ENCODE data around the gene CDKN2D. TPM values are rescaled to one million over a fixed set of nuclear protein-coding genes. Genes with fewer than 3 reads are reported as not detected.

CDKN2D gene
- total RNA-seq, 1 experiment from 2014 or later: 3.3 TPM

DNA sequence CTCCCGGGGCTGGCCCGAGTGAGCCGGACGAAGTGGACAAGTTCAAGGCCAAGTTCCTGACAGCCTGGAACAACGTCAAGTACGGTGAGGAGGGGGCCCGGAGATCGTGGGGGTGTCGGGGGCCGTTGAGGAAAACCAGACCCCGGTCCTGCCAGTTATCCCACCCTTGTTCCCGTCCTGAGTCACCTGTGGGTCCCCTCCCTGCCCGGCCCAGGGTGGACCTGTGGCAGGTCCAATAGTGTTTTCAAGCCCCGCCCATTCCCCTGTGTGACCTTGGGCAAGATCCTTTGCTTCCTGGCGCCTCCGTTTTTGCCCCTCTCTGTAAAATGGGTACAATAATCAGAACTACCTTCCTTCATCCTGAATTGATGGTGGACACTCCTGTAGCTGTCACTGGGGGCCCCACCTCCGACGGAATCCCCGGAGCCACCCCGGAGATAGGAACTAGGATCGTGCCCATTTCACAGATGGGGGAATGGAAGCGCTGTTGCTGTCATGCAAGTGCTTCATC is 24.5 kb downstream of the CDKN2D start:
- Mint-ChIP-seq H3K36me3 (peaks cover 18% of the 10 kb centered on the region), H3K4me1 (peaks cover 4% of the 10 kb centered on the region; the same call in 1 of the 2 replicates), H3K4me3 (peak overlapping the region; percentile 83), H3K27me3 (ENCODE audit: low read depth) (peaks cover 2% of the 10 kb centered on the region; the same call in 1 of the 2 replicates), H3K9me3 (no peaks in the 10 kb centered on the region), H3K27ac (peak overlapping the region; percentile 65; the same call in 1 of the 2 replicates)
- DNase-seq (ENCODE audit: low spot score): no peak
- TF ChIP-seq GTF2I (CRISPR knock-in tag; conservative IDR thresholded peaks at IDR 0.05): peak; percentile 84; the same call in 1 of the 2 replicates
- TF ChIP-seq, protein P1, sequence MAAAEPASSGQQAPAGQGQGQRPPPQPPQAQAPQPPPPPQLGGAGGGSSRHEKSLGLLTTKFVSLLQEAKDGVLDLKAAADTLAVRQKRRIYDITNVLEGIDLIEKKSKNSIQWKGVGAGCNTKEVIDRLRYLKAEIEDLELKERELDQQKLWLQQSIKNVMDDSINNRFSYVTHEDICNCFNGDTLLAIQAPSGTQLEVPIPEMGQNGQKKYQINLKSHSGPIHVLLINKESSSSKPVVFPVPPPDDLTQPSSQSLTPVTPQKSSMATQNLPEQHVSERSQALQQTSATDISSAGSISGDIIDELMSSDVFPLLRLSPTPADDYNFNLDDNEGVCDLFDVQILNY (CRISPR knock-in tag; IDR thresholded peaks at IDR 0.05): no peak
- peak; percentile 96 for TF ChIP-seq ESRRA (CRISPR knock-in tag; IDR thresholded peaks at IDR 0.05; ENCODE audit: borderline replicate concordance)
- TF ChIP-seq, protein P2, sequence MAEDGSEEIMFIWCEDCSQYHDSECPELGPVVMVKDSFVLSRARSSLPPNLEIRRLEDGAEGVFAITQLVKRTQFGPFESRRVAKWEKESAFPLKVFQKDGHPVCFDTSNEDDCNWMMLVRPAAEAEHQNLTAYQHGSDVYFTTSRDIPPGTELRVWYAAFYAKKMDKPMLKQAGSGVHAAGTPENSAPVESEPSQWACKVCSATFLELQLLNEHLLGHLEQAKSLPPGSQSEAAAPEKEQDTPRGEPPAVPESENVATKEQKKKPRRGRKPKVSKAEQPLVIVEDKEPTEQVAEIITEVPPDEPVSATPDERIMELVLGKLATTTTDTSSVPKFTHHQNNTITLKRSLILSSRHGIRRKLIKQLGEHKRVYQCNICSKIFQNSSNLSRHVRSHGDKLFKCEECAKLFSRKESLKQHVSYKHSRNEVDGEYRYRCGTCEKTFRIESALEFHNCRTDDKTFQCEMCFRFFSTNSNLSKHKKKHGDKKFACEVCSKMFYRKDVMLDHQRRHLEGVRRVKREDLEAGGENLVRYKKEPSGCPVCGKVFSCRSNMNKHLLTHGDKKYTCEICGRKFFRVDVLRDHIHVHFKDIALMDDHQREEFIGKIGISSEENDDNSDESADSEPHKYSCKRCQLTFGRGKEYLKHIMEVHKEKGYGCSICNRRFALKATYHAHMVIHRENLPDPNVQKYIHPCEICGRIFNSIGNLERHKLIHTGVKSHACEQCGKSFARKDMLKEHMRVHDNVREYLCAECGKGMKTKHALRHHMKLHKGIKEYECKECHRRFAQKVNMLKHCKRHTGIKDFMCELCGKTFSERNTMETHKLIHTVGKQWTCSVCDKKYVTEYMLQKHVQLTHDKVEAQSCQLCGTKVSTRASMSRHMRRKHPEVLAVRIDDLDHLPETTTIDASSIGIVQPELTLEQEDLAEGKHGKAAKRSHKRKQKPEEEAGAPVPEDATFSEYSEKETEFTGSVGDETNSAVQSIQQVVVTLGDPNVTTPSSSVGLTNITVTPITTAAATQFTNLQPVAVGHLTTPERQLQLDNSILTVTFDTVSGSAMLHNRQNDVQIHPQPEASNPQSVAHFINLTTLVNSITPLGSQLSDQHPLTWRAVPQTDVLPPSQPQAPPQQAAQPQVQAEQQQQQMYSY (CRISPR knock-in tag; IDR thresholded peaks at IDR 0.05): no peak
- 0 out of 2 replicates have a peak, but pooled peaks have one; percentile 11 for TF ChIP-seq FOXK1 (CRISPR knock-in tag; IDR thresholded peaks at IDR 0.05)
- CTCF ChIA-PET: interaction anchor here (5.8 kb wide), 1 partner anchor 156 kb away, joined by 51 read pairs; the partner anchor contains the start of gene QTRT1
- ATAC-seq: no peak
- POLR2A ChIA-PET: no interaction called here

DNA sequence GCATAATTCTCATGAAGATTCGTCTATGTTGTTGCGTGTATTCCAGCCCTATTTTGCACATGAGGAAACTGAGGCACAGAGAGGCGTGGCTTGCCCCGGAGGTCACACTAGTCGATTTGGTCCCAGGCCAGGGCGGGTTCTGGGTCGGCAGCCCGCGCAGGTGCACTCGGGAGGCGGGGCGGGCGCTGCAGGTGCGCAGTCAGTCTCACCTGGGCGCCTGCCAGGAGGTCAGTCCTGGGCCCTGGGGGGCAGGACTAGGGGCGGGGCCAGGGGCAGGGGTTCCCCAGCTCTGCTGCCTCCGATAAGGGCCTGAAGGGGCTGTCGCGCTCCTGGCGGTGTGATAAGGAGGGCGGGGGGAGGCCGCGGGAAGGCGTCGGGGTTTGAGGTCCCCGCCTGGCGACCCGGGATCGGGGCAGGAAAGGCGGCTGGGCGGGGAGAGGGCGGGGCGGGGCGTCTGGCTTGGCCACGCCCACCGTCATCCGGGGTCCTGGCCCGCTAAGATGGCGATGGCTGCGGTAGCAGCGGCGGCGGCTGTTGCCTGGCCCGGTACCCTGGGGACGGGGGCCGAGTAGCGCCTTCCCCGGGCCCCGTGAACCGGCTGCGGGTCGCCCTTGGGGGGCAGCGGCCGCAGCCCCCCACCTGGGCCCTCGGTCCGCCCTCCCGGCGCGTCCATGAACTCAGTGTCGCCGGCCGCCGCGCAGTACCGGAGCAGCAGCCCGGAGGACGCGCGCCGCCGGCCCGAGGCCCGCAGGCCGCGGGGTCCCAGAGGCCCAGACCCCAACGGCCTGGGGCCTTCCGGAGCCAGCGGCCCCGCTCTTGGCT is 25.1 kb downstream of the CDKN2D start, which contains the start of gene ATG4D:
Gene ATG4D (plus strand): TSS at position 485 of the 822 bp plus-strand sequence. CDS start 187 bp downstream, at position 672.
- peak; percentile 87 for ATAC-seq
- Mint-ChIP-seq H3K36me3 (peaks cover 11% of the 10 kb centered on the region), H3K4me1 (peaks cover 4% of the 10 kb centered on the region; the same call in 1 of the 2 replicates), H3K4me3 (peak within 1 kb of the TSS; percentile 83), H3K9me3 (no peaks in the 10 kb centered on the region), H3K27me3 (ENCODE audit: low read depth) (peaks cover 6% of the 10 kb centered on the region), H3K27ac (peak within 1 kb of the TSS; percentile 93)
- ChIA-PET POLR2A (interaction anchor here (0.7 to 1.0 kb wide), 2 partner anchors 22 to 81 kb away, joined by 3 read pairs; partner anchors contain the start of gene KRI1), CTCF (interaction anchor here (0.5 to 5.8 kb wide), 14 partner anchors 9 to 345 kb away, joined by 3 to 51 read pairs (median 4); partner anchors contain the start of gene QTRT1)
- TF ChIP-seq CREM (CRISPR knock-in tag; IDR thresholded peaks at IDR 0.05) (0 out of 2 replicates have a peak, but pooled peaks have one; percentile 21), NFYB (CRISPR knock-in tag; conservative IDR thresholded peaks at IDR 0.05; ENCODE audit: low read depth) (peak; percentile 24; the same call in 1 of the 2 replicates), FOXP1 (CRISPR knock-in tag; IDR thresholded peaks at IDR 0.05; ENCODE audit: borderline replicate concordance) (peak; percentile 71; the same call in 1 of the 2 replicates), MYBL2 (CRISPR knock-in tag; IDR thresholded peaks at IDR 0.05) (peak; percentile 71; the same call in 1 of the 2 replicates), FOXK1 (CRISPR knock-in tag; IDR thresholded peaks at IDR 0.05) (0 out of 2 replicates have a peak, but pooled peaks have one; percentile 10), TCF7 (CRISPR knock-in tag; IDR thresholded peaks at IDR 0.05; ENCODE audit: low read depth) (0 out of 2 replicates have a peak, but pooled peaks have one; percentile 62), TEAD1 (CRISPR knock-in tag; IDR thresholded peaks at IDR 0.05) (peak; percentile 30; the same call in 1 of the 2 replicates), ATF1 (CRISPR knock-in tag; IDR thresholded peaks at IDR 0.05) (no peak), ZNF423 (CRISPR knock-in tag; IDR thresholded peaks at IDR 0.05) (peak; percentile 97), SP1 (CRISPR knock-in tag; conservative IDR thresholded peaks at IDR 0.05) (peak; percentile 72)
- TF ChIP-seq, protein P3, sequence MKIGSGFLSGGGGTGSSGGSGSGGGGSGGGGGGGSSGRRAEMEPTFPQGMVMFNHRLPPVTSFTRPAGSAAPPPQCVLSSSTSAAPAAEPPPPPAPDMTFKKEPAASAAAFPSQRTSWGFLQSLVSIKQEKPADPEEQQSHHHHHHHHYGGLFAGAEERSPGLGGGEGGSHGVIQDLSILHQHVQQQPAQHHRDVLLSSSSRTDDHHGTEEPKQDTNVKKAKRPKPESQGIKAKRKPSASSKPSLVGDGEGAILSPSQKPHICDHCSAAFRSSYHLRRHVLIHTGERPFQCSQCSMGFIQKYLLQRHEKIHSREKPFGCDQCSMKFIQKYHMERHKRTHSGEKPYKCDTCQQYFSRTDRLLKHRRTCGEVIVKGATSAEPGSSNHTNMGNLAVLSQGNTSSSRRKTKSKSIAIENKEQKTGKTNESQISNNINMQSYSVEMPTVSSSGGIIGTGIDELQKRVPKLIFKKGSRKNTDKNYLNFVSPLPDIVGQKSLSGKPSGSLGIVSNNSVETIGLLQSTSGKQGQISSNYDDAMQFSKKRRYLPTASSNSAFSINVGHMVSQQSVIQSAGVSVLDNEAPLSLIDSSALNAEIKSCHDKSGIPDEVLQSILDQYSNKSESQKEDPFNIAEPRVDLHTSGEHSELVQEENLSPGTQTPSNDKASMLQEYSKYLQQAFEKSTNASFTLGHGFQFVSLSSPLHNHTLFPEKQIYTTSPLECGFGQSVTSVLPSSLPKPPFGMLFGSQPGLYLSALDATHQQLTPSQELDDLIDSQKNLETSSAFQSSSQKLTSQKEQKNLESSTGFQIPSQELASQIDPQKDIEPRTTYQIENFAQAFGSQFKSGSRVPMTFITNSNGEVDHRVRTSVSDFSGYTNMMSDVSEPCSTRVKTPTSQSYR (CRISPR knock-in tag; IDR thresholded peaks at IDR 0.05): no peak
- TF ChIP-seq, protein P4, sequence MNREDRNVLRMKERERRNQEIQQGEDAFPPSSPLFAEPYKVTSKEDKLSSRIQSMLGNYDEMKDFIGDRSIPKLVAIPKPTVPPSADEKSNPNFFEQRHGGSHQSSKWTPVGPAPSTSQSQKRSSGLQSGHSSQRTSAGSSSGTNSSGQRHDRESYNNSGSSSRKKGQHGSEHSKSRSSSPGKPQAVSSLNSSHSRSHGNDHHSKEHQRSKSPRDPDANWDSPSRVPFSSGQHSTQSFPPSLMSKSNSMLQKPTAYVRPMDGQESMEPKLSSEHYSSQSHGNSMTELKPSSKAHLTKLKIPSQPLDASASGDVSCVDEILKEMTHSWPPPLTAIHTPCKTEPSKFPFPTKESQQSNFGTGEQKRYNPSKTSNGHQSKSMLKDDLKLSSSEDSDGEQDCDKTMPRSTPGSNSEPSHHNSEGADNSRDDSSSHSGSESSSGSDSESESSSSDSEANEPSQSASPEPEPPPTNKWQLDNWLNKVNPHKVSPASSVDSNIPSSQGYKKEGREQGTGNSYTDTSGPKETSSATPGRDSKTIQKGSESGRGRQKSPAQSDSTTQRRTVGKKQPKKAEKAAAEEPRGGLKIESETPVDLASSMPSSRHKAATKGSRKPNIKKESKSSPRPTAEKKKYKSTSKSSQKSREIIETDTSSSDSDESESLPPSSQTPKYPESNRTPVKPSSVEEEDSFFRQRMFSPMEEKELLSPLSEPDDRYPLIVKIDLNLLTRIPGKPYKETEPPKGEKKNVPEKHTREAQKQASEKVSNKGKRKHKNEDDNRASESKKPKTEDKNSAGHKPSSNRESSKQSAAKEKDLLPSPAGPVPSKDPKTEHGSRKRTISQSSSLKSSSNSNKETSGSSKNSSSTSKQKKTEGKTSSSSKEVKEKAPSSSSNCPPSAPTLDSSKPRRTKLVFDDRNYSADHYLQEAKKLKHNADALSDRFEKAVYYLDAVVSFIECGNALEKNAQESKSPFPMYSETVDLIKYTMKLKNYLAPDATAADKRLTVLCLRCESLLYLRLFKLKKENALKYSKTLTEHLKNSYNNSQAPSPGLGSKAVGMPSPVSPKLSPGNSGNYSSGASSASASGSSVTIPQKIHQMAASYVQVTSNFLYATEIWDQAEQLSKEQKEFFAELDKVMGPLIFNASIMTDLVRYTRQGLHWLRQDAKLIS (CRISPR knock-in tag; IDR thresholded peaks at IDR 0.05; ENCODE audit: borderline replicate concordance): no peak
- TF ChIP-seq, protein P5, sequence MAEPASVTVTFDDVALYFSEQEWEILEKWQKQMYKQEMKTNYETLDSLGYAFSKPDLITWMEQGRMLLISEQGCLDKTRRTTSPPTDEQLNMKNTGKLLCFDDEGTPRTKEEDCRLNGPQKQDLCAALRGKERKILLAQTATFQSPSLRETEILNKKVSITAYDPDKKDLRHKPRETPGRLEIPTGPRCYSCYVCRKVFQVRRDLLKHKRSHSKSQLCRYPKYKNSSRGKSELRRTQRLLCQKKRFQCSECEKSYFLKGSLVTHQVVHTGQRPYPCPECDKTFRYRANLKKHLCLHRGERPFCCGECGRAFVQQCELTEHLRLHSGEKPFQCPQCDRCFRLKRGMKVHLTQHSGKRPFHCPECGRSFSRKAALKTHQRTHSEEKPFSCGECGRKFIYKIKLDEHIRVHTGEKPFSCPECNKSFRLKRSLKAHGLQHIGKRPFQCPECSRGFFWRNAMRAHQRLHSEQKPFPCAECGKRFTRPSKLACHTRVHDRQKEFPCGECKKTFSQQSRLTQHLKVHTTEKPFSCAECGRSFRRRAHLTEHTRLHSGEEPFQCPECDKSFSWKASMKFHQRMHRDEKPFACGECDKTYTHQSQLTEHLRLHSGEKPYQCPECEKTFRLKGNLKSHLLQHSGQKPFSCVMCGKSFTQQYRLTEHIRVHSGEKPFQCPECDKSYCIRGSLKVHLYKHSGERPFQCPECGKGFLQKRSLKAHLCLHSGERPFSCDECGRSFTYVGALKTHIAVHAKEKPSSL (CRISPR knock-in tag; conservative IDR thresholded peaks at IDR 0.05): no peak
- peak; percentile 92 for DNase-seq (ENCODE audit: low spot score)

All from WTC11 (cell line).